ENCODE data around the gene ACAP2.

DNA sequence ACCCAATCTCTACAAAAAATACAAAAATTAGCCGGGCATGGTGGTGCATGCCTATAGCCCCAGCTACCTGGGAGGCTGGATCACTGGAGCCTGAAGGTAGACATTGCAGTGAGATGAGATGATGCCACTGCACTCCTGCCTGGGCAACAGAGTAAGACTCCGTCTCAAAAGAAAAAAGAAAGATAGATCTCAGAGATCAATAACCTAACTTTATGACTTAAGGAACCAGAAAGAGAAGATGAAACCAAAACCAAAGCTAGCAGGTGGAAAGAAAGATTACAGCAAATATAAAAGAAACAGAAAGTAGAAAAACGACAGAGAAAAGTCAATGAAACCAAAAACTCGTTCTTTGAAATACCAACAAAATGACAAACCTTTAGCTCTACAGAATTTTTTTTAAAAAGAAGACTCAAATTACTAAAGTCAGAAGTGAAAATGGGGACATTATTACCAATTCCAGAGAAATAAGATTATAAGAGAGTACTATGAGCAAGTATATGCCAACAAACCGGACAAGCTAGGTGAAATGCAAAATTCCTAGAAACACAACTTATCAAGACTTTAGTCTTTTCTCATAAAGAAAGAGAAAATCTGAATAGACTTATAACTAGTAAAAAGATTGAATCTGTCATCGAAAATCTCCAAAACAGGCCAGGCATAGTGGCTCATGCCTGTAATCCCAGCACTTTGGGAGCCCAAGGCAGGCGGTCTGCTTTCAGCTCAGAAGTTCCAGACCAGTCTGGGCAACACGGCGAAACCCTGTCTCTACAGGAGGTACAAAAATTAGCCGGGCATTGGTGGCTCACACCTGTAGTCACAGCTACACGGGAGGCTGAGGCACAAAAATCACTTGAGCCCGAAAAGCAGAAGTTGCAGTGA lies 35.0 kb downstream of the ACAP2 start:
- TF ChIP-seq EP300 (IDR thresholded peaks at IDR 0.05) (no peak), CTCF (IDR thresholded peaks at IDR 0.05) (no peak)

Data from tibial nerve (tissue), 4 donors.